ENCODE results near the gene SLC34A1. TPM values are rescaled to one million over a fixed set of nuclear protein-coding genes. Genes with fewer than 3 reads are reported as not detected.

The SLC34A1 gene
- total RNA-seq, 1 experiment from 2014 or later = 0.28 TPM

DNA sequence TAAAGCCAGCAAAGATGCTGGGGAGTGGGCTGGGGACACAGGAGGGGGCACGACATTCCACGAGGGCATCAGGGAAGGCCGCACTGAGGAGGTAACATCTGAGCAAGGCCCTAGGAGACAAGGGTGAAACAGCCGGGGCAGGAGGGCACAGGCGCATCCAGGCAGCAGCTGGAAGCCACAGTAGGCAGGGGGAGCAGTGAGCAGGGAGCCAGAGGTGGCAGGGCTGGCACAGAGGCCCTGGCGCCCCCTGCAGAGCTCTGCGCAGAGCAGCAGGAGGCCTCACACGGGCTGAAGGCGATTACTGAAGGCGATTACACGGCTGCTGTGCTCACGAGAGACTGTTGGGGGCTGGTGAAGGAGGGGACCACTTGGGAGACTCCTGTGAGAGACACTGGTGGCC is 48.1 kb upstream of the SLC34A1 start:
- intact Hi-C loops (cut with micrococcal nuclease; ENCODE audit: unreplicated experiment) = no loop called here
- peaks cover 30% of the 10 kb centered on the region; the same call in 1 of the 2 replicates for H4K20me1 ChIP-seq (ENCODE audit: insufficient read depth)
- CTCF ChIA-PET = no interaction called here
- TF ChIP-seq CTCF (conservative IDR thresholded peaks at IDR 0.05) = 0 out of 2 replicates have a peak, but pooled peaks have one; percentile 34
- TF ChIP-seq EZH2 (IDR thresholded peaks at IDR 0.05; ENCODE audit: low read depth) = no peak
- peaks cover 20% of the 10 kb centered on the region; the same call in 1 of the 2 replicates for H3F3A ChIP-seq (ENCODE audit: insufficient read depth, low read depth)
- H3K27me3 ChIP-seq (ENCODE audit: insufficient read depth, low read depth) = no peaks in the 10 kb centered on the region
- H2AFZ ChIP-seq = no peak overlapping the region
- H3K36me3 ChIP-seq (ENCODE audit: low read depth) = peaks cover 16% of the 10 kb centered on the region
- peaks cover 18% of the 10 kb centered on the region for H3K4me1 ChIP-seq (replicated peaks; ENCODE audit: insufficient read depth)
- no peak overlapping the region for H3K4me3 ChIP-seq
- no peaks in the 10 kb centered on the region for H3K9me3 ChIP-seq (ENCODE audit: insufficient read depth, low read depth)
- no peak overlapping the region for H3K4me2 ChIP-seq
- no TSS peak for BruUV-seq (replicated peaks)
- POLR2A ChIA-PET (ENCODE audit: unreplicated experiment) = no interaction called here
- no peak for DNase-seq
- H3K79me2 ChIP-seq (ENCODE audit: low read depth) = peaks cover 14% of the 10 kb centered on the region; the same call in 1 of the 2 replicates
- no peak overlapping the region for H3K27ac ChIP-seq
- no peaks in the 10 kb centered on the region for H3K9me2 ChIP-seq (ENCODE audit: insufficient read depth)

DNA sequence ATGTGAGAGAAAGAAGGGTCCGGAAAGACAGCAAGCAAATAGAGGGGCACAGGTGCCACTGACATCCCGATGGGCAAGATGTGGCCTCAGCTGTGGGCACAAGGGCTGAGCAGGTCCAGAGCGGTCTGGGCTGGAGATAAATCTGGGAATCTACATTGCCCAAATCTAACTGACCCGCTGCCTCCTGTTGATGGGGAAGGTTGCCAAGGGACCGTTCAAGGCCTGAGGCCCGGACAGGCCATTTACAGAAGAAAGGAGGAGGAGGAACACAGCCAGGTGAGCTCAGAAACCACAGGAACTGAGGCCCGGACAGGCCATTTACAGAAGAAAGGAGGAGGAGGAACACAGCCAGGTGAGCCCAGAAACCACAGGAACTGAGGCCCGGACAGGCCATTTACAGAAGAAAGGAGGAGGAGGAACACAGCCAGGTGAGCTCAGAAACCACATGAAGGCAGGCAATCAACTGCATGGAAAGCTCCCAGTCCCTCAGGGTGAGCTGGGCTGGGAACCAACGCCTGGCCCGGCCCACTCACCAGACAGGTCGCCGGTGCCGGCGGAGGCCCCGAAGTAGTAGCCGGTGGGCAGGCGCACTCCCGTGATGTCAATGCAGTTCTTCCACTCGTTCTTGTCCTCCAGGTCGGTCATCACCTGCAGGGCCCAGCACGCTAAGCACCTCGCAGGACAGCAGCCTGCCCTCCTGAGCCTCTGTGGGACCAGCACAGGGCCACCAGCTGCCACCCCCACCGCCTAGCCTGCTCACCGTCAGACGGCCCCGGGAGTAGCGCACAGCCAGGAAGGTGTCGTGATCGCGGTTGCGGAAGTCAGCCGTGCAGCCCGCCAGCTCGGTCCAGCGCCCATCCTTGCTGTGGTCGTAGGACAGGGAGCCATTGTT is 47.4 kb upstream of the SLC34A1 start:
- no peak overlapping the region for H3K4me3 ChIP-seq
- peaks cover 20% of the 10 kb centered on the region; the same call in 1 of the 2 replicates for H3F3A ChIP-seq (ENCODE audit: insufficient read depth, low read depth)
- CTCF ChIA-PET = interaction anchor here (0.7 to 0.8 kb wide), 2 partner anchors 27 to 54 kb away, joined by 3 to 4 read pairs; no protein-coding TSS in a partner anchor
- no peak for DNase-seq
- no peak overlapping the region for H3K4me2 ChIP-seq
- BruUV-seq (replicated peaks) = no TSS peak
- intact Hi-C loops (cut with micrococcal nuclease; ENCODE audit: unreplicated experiment) = no loop called here
- H3K79me2 ChIP-seq (ENCODE audit: low read depth) = peaks cover 22% of the 10 kb centered on the region; the same call in 1 of the 2 replicates
- no peaks in the 10 kb centered on the region for H3K9me2 ChIP-seq (ENCODE audit: insufficient read depth)
- no peak overlapping the region for H2AFZ ChIP-seq
- H3K27me3 ChIP-seq (ENCODE audit: insufficient read depth, low read depth) = no peaks in the 10 kb centered on the region
- peaks cover 18% of the 10 kb centered on the region for H3K4me1 ChIP-seq (replicated peaks; ENCODE audit: insufficient read depth)
- H4K20me1 ChIP-seq (ENCODE audit: insufficient read depth) = peaks cover 30% of the 10 kb centered on the region; the same call in 1 of the 2 replicates
- peaks cover 22% of the 10 kb centered on the region for H3K36me3 ChIP-seq (ENCODE audit: low read depth)
- H3K9me3 ChIP-seq (ENCODE audit: insufficient read depth, low read depth) = no peaks in the 10 kb centered on the region
- TF ChIP-seq EZH2 (IDR thresholded peaks at IDR 0.05; ENCODE audit: low read depth) (no peak), CTCF (conservative IDR thresholded peaks at IDR 0.05) (no peak)
- POLR2A ChIA-PET (ENCODE audit: unreplicated experiment) = no interaction called here
- H3K27ac ChIP-seq = no peak overlapping the region

DNA sequence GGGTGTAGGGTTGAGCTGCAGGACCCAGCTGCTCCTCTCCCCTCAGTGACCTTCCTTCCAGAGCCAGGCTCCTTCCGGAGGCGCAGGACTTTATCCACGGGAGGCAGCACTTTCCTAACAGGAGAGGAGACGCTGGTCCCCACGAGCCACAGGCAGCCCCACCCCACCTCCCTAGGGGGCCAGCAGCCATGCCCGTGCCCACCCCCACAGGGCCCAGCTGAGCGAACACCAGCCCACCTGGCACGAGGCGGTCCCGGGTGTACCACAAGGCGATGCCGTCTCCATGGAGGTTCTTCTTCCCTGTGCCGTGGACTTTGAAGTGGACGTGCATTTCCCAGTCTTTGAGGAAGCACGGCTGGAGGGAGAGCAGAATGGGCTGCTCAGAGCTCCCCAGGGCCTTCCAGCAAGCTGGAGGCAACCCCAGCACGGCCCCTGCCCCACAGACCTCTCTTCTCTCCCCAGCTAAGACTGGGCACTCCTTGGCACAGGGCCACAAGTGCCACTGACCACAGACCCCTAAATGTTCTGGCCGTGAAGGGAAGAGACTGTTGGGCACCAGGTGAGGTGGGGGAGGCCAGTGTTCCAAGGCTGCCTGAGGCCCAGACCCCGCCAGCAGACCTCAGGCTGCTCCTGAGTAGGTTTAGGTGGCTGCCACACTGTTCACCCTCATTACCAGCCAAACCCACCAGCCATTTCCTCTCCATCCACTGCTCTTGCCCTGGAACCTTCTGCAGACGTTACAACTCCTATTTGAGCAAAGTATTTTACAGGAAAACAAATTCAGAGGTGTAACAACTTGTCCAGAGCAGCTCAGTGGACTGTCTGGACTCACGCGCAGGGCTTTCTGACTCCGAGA is 45.8 kb upstream of the SLC34A1 start:
- no TSS peak for BruUV-seq (replicated peaks)
- ChIA-PET CTCF (no interaction called here), POLR2A (ENCODE audit: unreplicated experiment) (no interaction called here)
- DNase-seq = no peak
- peaks cover 18% of the 10 kb centered on the region for H3K4me1 ChIP-seq (replicated peaks; ENCODE audit: insufficient read depth)
- peaks cover 35% of the 10 kb centered on the region for H3K79me2 ChIP-seq (ENCODE audit: low read depth)
- intact Hi-C loops (cut with micrococcal nuclease; ENCODE audit: unreplicated experiment) = no loop called here
- H3K27me3 ChIP-seq (ENCODE audit: insufficient read depth, low read depth) = no peaks in the 10 kb centered on the region
- H2AFZ ChIP-seq = no peak overlapping the region
- H3K9me2 ChIP-seq (ENCODE audit: insufficient read depth) = no peaks in the 10 kb centered on the region
- no peaks in the 10 kb centered on the region for H3K9me3 ChIP-seq (ENCODE audit: insufficient read depth, low read depth)
- peaks cover 20% of the 10 kb centered on the region for H3F3A ChIP-seq (ENCODE audit: insufficient read depth, low read depth)
- H3K27ac ChIP-seq = no peak overlapping the region; the same call in 1 of the 2 replicates
- H3K4me3 ChIP-seq = no peak overlapping the region
- H4K20me1 ChIP-seq (ENCODE audit: insufficient read depth) = peaks cover 24% of the 10 kb centered on the region; the same call in 1 of the 2 replicates
- TF ChIP-seq EZH2 (IDR thresholded peaks at IDR 0.05; ENCODE audit: low read depth) (no peak), CTCF (conservative IDR thresholded peaks at IDR 0.05) (no peak)
- H3K36me3 ChIP-seq (ENCODE audit: low read depth) = peaks cover 23% of the 10 kb centered on the region
- peak overlapping the region; percentile 16; the same call in 1 of the 2 replicates for H3K4me2 ChIP-seq

Measured in PC-9 (cell line).